Astrocyte of the hippocampus (primary cell): ENCODE measurements around the gene PTPN4.
"Not testable (repeated sequence)": the region's sequence is repeated elsewhere in the genome, so short reads cannot be mapped to it uniquely, and the experiment has no call there.

Experiments
- DNase-seq: peaks from one replicate; pipeline ENCODE4 v3.0.0; 2011; ENCODE audit warnings: low read depth, low spot score

The PTPN4 gene

GRCh38 chr2:120014226-120014980 lies 254.7 kb downstream of the PTPN4 start:
- DNase-seq, result peak; percentile 13

DNA sequence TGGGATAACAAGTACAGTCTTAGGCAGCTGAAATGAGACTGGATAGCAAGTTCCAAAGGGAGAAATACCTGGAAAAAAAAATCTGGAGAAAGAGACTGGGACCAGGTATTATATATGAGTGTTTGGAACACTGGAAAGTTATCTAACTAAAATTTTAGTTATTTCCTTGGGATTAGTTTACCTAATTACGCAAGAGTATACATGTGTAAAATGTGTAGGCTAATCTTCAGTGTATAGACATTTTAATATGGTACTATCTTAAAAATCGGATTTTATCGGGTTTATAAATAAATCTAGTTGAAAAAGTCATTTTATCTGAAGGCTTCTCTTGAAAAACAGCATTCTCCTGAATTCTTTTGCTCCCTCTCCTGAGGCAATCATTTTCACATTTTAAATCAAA lies 257.1 kb downstream of the PTPN4 start:
- DNase-seq, result no peak

- DNase-seq, result peak; percentile 25
Measured at GRCh38 chr2:120017201-120017600, 257.5 kb downstream of the PTPN4 start.

GRCh38 chr2:120018549-120018948 lies 258.8 kb downstream of the PTPN4 start:
- DNase-seq, result no peak

DNA sequence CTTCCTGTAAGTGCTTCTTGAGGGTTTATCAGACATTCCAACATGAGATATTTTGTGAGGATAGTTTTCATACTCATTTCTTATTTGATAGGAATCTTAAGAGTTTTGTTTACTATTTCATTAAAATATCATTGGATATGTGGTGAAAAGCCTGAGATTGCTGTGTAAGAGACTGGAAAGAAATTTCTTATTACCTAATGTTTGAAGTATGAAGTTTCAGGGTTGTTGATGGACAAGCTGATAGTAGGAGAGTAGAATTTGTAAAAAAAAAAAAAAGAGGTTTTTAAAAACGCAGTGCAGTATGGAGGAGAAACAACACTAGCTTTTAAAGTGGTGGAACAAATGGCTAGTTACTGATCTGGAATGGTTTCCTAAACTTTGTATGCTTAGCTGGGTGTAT lies 260.8 kb downstream of the PTPN4 start:
- no peak for DNase-seq

DNA sequence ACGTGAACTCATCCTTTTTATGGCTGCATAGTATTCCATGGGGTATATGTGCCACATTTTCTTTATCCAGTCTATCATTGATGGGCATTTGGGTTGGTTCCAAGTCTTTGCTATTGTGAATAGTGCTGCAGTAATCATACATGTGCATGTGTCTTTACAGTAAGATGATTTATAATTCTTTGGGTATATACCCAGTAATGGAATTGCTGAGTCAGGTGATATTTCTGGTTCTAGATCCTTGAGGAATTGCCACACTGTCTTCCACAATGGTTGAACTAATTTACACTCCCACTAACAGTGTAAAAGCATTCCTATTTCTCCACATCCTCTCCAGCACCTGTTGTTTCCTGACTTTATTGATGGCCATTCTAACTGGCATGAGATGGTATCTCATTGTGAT lies 262.8 kb downstream of the PTPN4 start:
- DNase-seq, result not testable (repeated sequence)

- no peak for DNase-seq
Measured at GRCh38 chr2:120026890-120027289, 267.2 kb downstream of the PTPN4 start.

- DNase-seq, result no peak
Measured at GRCh38 chr2:120028795-120029194, 269.1 kb downstream of the PTPN4 start.

- no peak for DNase-seq
Measured at GRCh38 chr2:120029672-120030640, 270.2 kb downstream of the PTPN4 start.

- no peak for DNase-seq
Measured at GRCh38 chr2:120032297-120032696, 272.6 kb downstream of the PTPN4 start.
